Small intestine (tissue), 16 donors: Measurements from ENCODE around the gene ARR3. TPM values are rescaled to one million over a fixed set of nuclear protein-coding genes. Genes with fewer than 3 reads are reported as not detected.

Experiments used
- DNase-seq, 2 donors: peaks; one replicate each; pipeline versions ENCODE4 v3.0.0 to v3.0.0-alpha.2; 2013
- FAIRE-seq: peaks from 2 replicates; lab custom pipeline; 2012; peaks lifted over from hg19 to GRCh38; lab: Jason Lieb, UNC
- H3K27ac ChIP-seq, 3 donors: one replicate each; pipeline ENCODE4 v1.5.1; 2013; ENCODE audit warnings: low read length in 2 of 3, mild to moderate bottlenecking in 2 of 3, control low read depth in 1 of 3, inconsistent platforms in 1 of 3, low read depth in 1 of 3, moderate library complexity in 1 of 3
- H3K27me3 ChIP-seq, 3 donors: one replicate each; pipeline ENCODE4 v1.6.1; 2013; ENCODE audit warnings: low read length in 3 of 3, inconsistent platforms in 1 of 3; ENCODE audit not compliant: control insufficient read depth in 3 of 3, insufficient read depth in 3 of 3
- H3K36me3 ChIP-seq, 3 donors: one replicate each; pipeline ENCODE4 v1.6.1; 2013; ENCODE audit warnings: low read length in 3 of 3, inconsistent platforms in 1 of 3, low read depth in 1 of 3, mild to moderate bottlenecking in 1 of 3, moderate library complexity in 1 of 3; ENCODE audit not compliant: control insufficient read depth in 3 of 3, insufficient read depth in 2 of 3
- H3K4me1 ChIP-seq, 3 donors: one replicate each; pipeline ENCODE4 v1.6.1; 2013; ENCODE audit warnings: low read length in 2 of 3, inconsistent platforms in 1 of 3, low read depth in 1 of 3, mild to moderate bottlenecking in 1 of 3, moderate library complexity in 1 of 3; ENCODE audit not compliant: control insufficient read depth in 3 of 3, insufficient read depth in 2 of 3
- H3K4me3 ChIP-seq, 3 donors: one replicate each; pipeline ENCODE4 v1.5.1; 2013; ENCODE audit warnings: low read length in 3 of 3, control low read depth in 1 of 3, inconsistent platforms in 1 of 3, low read depth in 1 of 3, mild to moderate bottlenecking in 1 of 3, moderate library complexity in 1 of 3
- H3K9me3 ChIP-seq, 2 donors: one replicate each; pipeline ENCODE4 v1.6.1; 2013; ENCODE audit warnings: low read depth in 1 of 2, low read length in 1 of 2; ENCODE audit not compliant: control insufficient read depth in 2 of 2, insufficient read depth in 1 of 2
- WGBS, 3 donors: extraction: QIAGEN DNeasy Blood & Tissue Kit; methylation state at CpG; one replicate each; pipeline ENCODE4 v1.1.7; 2013; 5-methylcytosine and 5-hydroxymethylcytosine counted together
- long read RNA-seq, 10 donors: transcript quantifications; one replicate each; lab custom pipeline, GENCODE V29; 2026
- polyA plus RNA-seq, 4 donors: library from polyadenylated mRNA; stranded (reverse) in 3 of 4; unstranded in 1 of 4; fragments of 200-250 nt in 3 of 4; fragments of 120-200 nt in 1 of 4; gene quantifications; one replicate each; pipeline versions ENCODE4 v1.2.1 to v1.2.3, GENCODE V29; 2013
- donor health status: healthy with polysubstance abuse.
- donor health status: control.
- donor health status: control.
- donor health status: Bipolar disorder and iron deficiency.
- donor health status: healthy.

ARR3 gene
- polyA plus RNA-seq: 1 to 10 TPM in 1 of 4 donors, under 1 TPM in 1, not detected in 2; 0.39 to 1.0 TPM
- long read RNA-seq, donor 1: 0 reads
- long read RNA-seq, donor 2: 0 reads
- long read RNA-seq, donor 3: 0 reads
- long read RNA-seq, donor 4: 0 reads
- long read RNA-seq, donor 5: 0 reads
- long read RNA-seq, donor 6: 0 reads
- long read RNA-seq, donor 7, partial matches to known transcripts: 47 of 168 reads
- long read RNA-seq, donor 7, other reads (novel, unspliced or antisense): 121 of 168 reads
- long read RNA-seq, donor 8: 0 reads
- long read RNA-seq, donor 9: 0 reads
- long read RNA-seq, donor 10: 0 reads

GRCh38 chrX:70268034-70268433 is at the start of gene ARR3:
TSS of gene ARR3 (plus strand) at chrX:70268334. CDS start at chrX:70269386, 1,052 bp downstream.
- Histone ChIP-seq H3K27ac (no peak within 1 kb of the TSS), H3K9me3 (no peaks in the 10 kb centered on the region), H3K27me3 (no peaks in the 10 kb centered on the region), H3K36me3 (no peaks in the 10 kb centered on the region), H3K4me1 (no peaks in the 10 kb centered on the region), H3K4me3 (no peak within 1 kb of the TSS)
- FAIRE-seq (no peak), DNase-seq (no peak)

- Histone ChIP-seq H3K9me3 (no peaks in the 10 kb centered on the region), H3K27me3 (no peaks in the 10 kb centered on the region), H3K27ac (peak overlapping the region; percentile 44 to 84 (median 56)), H3K4me1 (peaks cover 0 to 6% (median 0%) of the 10 kb centered on the region in 3 donors), H3K4me3 (no peak overlapping the region), H3K36me3 (no peaks in the 10 kb centered on the region)
- no peak for FAIRE-seq
- peak; percentile 46 to 47 for DNase-seq
- 40 to 49% (median 44%) methylated on average over 4 to 5 of the region's 5 CpGs for WGBS, 3 donors
Observed at GRCh38 chrX:70219938-70220764, 48.0 kb upstream of the ARR3 start.

GRCh38 chrX:70226048-70226447 is 42.1 kb upstream of the ARR3 start:
- DNase-seq (no peak), FAIRE-seq (no peak)
- H3K27ac ChIP-seq: no peak overlapping the region
- H3K4me3 ChIP-seq: no peak overlapping the region
- no peaks in the 10 kb centered on the region for H3K36me3 ChIP-seq
- no peaks in the 10 kb centered on the region for H3K9me3 ChIP-seq
- H3K27me3 ChIP-seq: no peaks in the 10 kb centered on the region
- H3K4me1 ChIP-seq: no peaks in the 10 kb centered on the region

GRCh38 chrX:70226687-70227086 is 41.4 kb upstream of the ARR3 start:
- H3K27me3 ChIP-seq: no peaks in the 10 kb centered on the region
- no peak for FAIRE-seq
- no peaks in the 10 kb centered on the region for H3K36me3 ChIP-seq
- 71 to 83% (median 82%) methylated on average over 2 of the region's 2 CpGs for WGBS, 3 donors
- no peak overlapping the region for H3K4me3 ChIP-seq
- H3K9me3 ChIP-seq: no peaks in the 10 kb centered on the region
- no peak overlapping the region for H3K27ac ChIP-seq
- DNase-seq: no peak
- H3K4me1 ChIP-seq: no peaks in the 10 kb centered on the region

GRCh38 chrX:70231666-70232065 is 36.5 kb upstream of the ARR3 start:
- Histone ChIP-seq H3K27ac (no peak overlapping the region), H3K36me3 (no peaks in the 10 kb centered on the region), H3K27me3 (no peaks in the 10 kb centered on the region), H3K4me3 (no peak overlapping the region), H3K9me3 (no peaks in the 10 kb centered on the region), H3K4me1 (no peaks in the 10 kb centered on the region)
- DNase-seq: no peak
- 56 to 71% (median 60%) methylated on average over 4 of the region's 4 CpGs for WGBS, 3 donors
- FAIRE-seq: no peak

GRCh38 chrX:70234355-70234754 is 33.8 kb upstream of the ARR3 start, which contains the start of gene AWAT1:
TSS of gene AWAT1 (plus strand) at chrX:70234655. CDS start at chrX:70234696, 41 bp downstream.
- no peak for DNase-seq
- no peaks in the 10 kb centered on the region for H3K9me3 ChIP-seq
- no peak within 1 kb of the TSS for H3K27ac ChIP-seq
- WGBS, 3 donors: 38 to 72% (median 49%) methylated on average over 2 to 3 of the region's 3 CpGs
- no peaks in the 10 kb centered on the region for H3K36me3 ChIP-seq
- no peaks in the 10 kb centered on the region for H3K27me3 ChIP-seq
- FAIRE-seq: no peak
- H3K4me1 ChIP-seq: no peaks in the 10 kb centered on the region
- no peak within 1 kb of the TSS for H3K4me3 ChIP-seq

- Histone ChIP-seq H3K4me3 (no peak overlapping the region), H3K27ac (no peak overlapping the region), H3K4me1 (no peaks in the 10 kb centered on the region), H3K36me3 (no peaks in the 10 kb centered on the region), H3K9me3 (no peaks in the 10 kb centered on the region), H3K27me3 (no peaks in the 10 kb centered on the region)
- FAIRE-seq (no peak), DNase-seq (no peak)
- WGBS, 3 donors: 95 to 100% (median 95%) methylated on average over 1 of the region's 1 CpG
Observed at GRCh38 chrX:70240751-70241150, 27.4 kb upstream of the ARR3 start.

- Histone ChIP-seq H3K4me1 (no peaks in the 10 kb centered on the region), H3K27ac (no peak overlapping the region), H3K27me3 (no peaks in the 10 kb centered on the region), H3K36me3 (no peaks in the 10 kb centered on the region), H3K9me3 (no peaks in the 10 kb centered on the region), H3K4me3 (no peak overlapping the region)
- DNase-seq: no peak
- no peak for FAIRE-seq
- 73 to 90% (median 85%) methylated on average over 2 of the region's 2 CpGs for WGBS, 3 donors
Observed at GRCh38 chrX:70241501-70241900, 26.6 kb upstream of the ARR3 start.
